ENCODE data around the gene DNAH10.

DNA sequence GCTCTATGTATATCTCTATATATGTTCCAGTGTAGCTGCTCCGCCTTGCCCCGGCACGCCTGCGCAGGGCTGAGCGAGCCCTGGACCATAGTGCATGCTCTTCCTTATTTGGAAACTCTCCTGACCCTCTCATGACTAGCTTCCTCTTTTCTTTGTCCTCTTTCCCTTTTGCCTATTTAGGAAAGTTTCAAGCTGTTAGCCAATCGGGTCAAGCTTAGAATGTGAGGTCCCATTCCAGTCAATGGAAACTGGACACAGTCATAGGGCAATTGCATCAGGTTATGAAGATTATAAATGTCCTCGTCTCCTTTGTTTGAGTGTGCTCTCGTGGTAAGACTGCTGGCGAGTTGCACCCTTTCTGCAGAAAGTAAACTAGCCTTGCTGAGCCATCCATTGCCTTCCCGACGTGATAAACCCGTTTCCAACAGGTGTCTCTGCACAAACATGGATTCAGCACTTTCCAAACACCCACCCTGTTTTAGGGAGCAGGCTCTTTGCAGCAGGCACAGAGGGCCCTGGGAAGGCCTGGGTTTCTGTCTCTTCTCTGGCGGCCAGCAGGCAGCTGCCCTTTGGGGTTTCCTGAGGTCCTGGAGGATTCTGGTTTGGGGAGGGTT lies 179.6 kb downstream of the DNAH10 start:
- TF ChIP-seq, protein P1, sequence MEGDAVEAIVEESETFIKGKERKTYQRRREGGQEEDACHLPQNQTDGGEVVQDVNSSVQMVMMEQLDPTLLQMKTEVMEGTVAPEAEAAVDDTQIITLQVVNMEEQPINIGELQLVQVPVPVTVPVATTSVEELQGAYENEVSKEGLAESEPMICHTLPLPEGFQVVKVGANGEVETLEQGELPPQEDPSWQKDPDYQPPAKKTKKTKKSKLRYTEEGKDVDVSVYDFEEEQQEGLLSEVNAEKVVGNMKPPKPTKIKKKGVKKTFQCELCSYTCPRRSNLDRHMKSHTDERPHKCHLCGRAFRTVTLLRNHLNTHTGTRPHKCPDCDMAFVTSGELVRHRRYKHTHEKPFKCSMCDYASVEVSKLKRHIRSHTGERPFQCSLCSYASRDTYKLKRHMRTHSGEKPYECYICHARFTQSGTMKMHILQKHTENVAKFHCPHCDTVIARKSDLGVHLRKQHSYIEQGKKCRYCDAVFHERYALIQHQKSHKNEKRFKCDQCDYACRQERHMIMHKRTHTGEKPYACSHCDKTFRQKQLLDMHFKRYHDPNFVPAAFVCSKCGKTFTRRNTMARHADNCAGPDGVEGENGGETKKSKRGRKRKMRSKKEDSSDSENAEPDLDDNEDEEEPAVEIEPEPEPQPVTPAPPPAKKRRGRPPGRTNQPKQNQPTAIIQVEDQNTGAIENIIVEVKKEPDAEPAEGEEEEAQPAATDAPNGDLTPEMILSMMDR (IDR thresholded peaks at IDR 0.05; ENCODE audit: insufficient read depth, low read depth, low read length), result no peak
- TF ChIP-seq EZH2 (IDR thresholded peaks at IDR 0.05; ENCODE audit: insufficient read depth, low read length), result no peak

All from astrocyte (in vitro differentiated cells and primary cell).